Liver (tissue), 3 donors: ENCODE results near the gene TRIM29.

Source experiments
- CTCF ChIP-seq: fragments of 150-350 bp; IDR thresholded peaks from 2 replicates; pipeline ENCODE4 v1.5.1; 2017; ENCODE audit warnings: improper control_type of control experiment, low read depth, low read length; ENCODE audit not compliant: missing input control
- JUND ChIP-seq, 2 donors: IDR thresholded peaks; 2 replicates each; pipeline ENCODE4 v1.6.1; 2016; ENCODE audit warnings: antibody characterized with exemption in 2 of 2
- donor health status: healthy.
- donor health status: healthy.

- TF ChIP-seq CTCF (no peak), JUND (IDR thresholded peaks at IDR 0.05) (no peak)
These were observed 2.1 kb downstream of the TRIM29 start for GRCh38 chr11:120135838-120136237.
